GM18861 (cell line): ENCODE data around the gene VWCE.

Experiments used
- ATAC-seq: cut with Tn5 transposase; IDR thresholded peaks from one replicate; pipeline ENCODE4 v1.9.1; 2021; ENCODE audit not compliant: unreplicated experiment

The VWCE gene

GRCh38 chr11:61287338-61287977, 7.7 kb downstream of the VWCE start:
- no peak for ATAC-seq

DNA sequence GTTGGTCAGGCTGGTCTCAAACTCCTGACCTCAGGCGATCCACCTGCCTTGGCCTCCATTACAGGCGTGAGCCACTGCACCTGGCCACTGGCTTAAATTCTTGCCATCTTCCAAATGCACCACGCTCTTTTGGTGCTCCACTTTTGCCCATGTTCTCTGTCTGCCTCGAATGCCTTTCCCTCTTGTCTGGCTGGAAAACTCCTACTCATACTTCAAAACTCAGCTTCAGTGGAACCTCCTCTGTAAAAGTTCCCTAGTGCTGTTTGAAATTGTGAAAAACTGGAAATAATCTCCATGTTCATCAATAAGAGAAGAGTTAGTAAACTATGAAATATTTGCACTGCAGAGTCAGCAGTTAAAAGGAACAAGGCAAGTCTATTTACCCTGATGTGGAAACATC, 11.5 kb downstream of the VWCE start:
- ATAC-seq, result no peak

- ATAC-seq, result no peak
Measured at GRCh38 chr11:61281581-61282250, 13.4 kb downstream of the VWCE start.

- ATAC-seq, result no peak
Measured at GRCh38 chr11:61280883-61281580, 14.1 kb downstream of the VWCE start.

- no peak for ATAC-seq
Measured at GRCh38 chr11:61279934-61280659, 15.0 kb downstream of the VWCE start.

GRCh38 chr11:61278001-61278470, 17.1 kb downstream of the VWCE start:
- no peak for ATAC-seq

DNA sequence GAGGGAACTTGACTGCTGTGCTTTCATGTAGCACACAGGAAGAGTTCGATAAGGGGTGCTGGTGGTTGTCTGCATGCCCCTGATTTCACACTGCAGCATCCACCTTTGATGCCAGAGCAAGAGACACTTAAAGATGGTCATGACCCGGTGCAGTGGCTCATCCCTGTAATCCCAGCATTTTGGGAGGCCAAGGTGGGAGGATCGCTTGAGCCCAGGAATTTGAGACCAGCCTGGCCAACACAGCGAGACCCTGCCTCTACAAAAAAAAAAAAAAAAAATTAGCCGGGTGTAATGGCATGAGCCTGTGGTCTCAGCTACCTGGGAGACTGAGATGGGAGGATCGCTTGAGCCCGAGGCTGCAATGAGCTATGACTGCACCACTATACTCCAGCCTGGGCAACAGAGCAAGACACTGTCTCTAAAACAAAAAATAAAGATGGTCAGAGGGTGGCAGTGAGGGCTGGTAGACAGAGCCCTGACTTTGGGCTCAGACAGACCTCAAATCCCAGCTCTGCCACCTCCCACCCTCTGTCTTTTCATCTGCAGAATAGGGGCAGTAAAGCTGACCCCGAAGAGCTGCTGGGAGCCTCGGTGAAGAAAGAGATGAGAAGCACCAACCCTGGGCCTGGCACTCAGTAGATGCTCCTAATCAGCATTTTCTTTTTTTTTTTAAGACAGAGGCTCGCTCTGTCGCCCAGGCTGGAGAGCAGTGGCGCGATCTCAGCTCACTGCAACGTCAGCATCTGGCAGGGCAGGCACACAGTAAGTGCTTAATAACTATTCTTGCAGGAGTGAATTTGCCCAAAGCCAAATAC, 17.7 kb downstream of the VWCE start:
- ATAC-seq, result no peak

DNA sequence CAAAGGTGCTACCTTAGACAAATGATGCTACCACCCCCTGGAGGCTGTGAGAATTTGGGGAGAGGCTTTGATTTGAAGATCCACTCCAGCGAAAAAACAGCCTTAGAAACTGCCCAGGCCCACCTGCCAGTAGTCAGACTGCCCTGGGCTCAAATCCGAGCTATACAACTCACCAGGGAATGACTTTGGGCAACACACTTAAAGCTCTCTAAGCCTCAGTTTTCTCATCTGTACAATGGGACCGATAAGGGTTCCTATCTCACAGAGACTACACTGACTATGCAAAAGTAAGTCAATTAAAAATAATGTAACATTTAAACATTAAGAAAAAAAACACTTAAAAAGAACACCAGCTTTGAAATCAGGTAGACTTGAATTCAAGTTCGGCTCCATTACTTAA, 19.9 kb downstream of the VWCE start:
- ATAC-seq, result no peak

- ATAC-seq, result no peak
Measured at GRCh38 chr11:61274084-61274483, 21.0 kb downstream of the VWCE start.

GRCh38 chr11:61273178-61274078, 21.7 kb downstream of the VWCE start:
- ATAC-seq, result no peak

DNA sequence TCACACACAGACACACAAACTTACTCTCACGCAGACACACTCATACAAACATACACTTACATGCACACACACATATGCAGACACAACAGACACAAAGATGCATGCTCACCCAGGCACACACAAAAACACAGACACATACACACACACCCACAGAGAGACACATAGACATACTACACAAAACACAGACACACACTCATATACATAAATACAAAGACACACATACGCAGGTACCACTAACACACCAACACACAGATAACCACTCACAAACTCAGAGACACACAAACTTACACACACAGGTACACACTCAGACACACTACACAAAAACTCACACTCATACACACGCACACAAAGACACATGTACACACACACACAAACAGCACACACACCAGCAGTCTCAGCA, 22.4 kb downstream of the VWCE start:
- ATAC-seq, result no peak

DNA sequence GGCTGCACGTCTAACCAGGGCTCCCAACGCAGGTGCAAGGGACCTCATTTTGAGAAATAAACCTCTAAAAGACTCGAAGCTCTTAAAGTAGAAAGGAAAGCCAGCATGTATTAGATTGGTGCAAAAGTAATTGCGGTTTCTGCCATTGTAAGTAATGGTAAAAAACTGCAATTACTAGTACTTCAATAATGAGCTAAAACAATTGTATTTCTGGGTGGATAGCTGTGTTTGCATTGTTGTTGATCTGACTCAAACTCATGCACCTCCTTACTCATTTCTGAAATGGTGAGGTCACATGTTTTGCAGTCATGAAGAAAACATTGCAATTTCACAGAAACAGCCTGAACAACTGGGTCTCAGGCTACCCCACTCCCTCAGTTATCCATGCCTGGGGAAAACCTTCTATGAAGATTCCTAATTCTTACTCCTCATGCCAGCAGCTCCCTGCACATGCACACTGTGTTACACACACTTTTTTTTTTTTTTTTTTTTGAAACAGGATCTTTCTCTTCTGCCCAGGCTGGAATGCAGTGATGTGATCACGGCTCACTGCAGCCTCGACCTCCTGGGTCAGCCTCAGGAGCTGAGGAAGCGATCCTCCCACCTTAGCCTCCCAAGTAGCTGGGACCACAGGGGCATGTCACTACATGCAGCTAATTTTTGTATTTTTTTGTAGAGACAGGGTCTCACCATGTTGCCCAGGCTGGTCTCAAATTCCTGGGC, 24.6 kb downstream of the VWCE start:
- no peak for ATAC-seq

DNA sequence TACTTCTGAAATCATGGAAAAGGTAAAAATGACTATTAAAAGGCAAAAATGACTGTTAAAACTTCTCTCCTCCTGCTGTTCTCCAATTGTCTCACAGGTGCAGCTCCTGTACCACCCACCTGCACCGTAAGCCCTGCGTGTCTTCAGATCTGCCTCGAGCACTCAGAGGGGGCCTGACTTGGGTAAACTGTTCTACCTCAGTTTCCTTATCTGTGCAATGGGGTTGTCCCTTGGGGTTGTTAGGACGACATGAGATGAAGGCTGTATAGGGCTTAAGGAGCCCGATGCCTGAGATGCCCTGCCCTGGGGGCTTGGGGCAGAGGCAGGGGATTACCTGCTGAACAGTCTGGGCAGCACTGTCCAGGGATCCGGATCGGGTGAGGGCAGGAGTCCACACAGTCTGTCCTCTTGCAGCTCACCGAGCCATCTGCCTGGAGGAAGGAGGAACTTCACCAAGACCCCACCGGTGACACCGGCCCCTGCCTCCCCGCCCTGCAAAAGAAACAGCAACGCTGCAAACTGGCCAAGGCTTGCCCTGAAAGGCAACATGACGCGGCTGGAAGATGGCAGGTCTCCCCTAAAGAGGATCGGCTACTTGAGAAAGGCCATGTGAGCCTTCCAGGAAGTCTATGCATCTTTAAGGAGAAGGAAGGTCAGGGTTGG, 26.4 kb downstream of the VWCE start:
- no peak for ATAC-seq

- no peak for ATAC-seq
Measured at GRCh38 chr11:61267437-61267841, 27.7 kb downstream of the VWCE start.

DNA sequence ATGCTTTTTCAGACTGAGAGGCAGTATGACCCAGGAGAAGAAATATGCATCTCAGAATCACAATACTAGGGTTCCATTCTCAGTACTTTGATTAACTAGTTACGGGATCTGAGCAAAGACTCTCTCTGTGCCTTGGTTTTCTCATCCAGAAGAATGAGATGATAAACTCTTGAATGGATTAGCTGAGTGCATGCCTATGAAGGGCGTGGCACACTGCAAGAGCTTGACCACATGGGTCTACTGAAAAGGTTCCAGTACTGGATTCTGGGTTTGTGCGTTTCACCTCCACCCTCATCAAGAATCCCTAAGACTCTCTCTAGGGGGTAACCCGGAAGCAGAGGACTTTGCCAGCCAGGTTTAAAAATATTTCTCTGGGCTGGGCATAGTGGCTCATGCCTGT, 28.5 kb downstream of the VWCE start:
- ATAC-seq, result no peak

DNA sequence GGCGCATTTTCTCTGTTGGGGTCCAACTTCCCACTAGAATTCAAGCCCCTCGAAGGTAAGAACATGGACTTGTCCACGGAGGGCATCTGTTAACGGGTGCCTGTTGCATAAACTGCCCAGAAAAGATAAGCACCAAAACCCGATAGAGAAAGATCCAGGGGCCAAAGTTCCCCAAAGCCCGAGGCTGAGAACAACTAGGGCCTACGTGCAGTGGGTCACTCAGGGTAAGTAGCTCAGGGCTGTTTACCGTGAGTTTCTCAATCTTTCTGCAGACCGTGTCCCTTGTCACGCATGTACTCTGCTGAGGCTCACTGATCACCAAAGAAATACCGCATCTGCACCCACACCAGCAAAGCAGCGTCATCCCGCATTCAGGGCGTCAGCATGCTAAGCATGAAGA, 29.8 kb downstream of the VWCE start:
- ATAC-seq, result no peak

DNA sequence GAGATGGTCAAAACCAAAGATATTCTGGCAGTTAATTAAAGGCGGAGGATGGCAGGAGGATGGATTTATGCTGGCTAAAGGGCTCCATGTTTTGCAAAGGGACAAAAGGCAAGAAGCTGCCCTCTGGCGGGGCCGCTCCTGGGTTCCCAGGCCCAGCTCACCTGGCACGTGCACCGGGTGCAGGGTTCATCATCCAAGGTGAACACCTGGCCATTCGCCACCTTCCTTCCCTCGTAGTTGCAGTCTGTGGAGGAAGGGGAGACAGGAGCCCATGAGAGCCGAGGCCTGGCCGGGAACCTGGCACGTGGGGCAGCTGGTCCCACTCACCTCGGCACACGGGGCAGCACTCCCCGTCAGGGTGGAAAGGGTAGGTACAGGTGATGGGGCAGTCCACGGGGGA, 30.3 kb downstream of the VWCE start:
- ATAC-seq, result no peak

DNA sequence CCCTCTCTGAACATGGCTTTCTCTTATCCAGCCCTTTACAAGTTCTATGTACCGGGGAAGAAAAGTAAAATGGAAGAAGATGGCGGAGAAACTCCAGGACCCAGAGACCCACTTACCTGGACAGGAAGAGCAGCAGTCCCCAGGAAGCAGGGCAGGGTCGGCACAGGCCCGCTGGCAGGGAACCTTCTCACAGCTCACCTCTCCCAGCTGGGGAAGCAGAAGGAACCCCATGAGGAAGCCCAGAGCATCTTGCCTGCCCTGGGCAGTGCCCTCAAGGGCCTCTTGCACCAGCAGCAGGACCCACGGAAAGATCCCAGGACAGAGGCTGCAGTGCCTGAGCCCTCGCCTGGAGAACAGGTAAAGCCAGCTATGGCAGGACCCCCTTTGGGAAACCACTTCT, 30.7 kb downstream of the VWCE start:
- no peak for ATAC-seq

DNA sequence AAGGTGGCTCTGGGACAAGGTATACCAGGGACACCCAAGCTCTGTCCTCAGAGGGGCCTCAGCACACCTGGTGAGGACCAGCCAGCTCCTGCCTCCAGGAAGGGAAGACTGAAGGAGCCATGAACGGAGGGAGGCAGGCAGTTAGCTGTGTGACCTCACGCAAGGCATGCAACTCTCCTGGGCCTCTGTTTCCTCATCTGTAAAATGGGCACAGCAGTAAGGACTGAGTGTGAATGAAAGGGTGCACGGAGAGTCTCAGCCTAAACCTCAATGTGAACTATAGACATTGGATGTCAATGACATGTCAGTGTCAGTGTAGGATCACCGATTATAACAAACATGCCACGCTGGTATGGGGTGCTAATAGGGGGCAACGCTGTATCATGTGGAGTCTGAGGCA, 35.8 kb downstream of the VWCE start:
- ATAC-seq, result no peak
